KG1 (cell line): ENCODE data around the gene SIRT3.
"Not testable (repeated sequence)": the region's sequence is repeated elsewhere in the genome, so short reads cannot be mapped to it uniquely, and the experiment has no call there.

Experiments used
- DNase-seq: peaks from one replicate; lab custom pipeline; 2025; lab: John Stamatoyannopoulos, UW

The SIRT3 gene

DNA sequence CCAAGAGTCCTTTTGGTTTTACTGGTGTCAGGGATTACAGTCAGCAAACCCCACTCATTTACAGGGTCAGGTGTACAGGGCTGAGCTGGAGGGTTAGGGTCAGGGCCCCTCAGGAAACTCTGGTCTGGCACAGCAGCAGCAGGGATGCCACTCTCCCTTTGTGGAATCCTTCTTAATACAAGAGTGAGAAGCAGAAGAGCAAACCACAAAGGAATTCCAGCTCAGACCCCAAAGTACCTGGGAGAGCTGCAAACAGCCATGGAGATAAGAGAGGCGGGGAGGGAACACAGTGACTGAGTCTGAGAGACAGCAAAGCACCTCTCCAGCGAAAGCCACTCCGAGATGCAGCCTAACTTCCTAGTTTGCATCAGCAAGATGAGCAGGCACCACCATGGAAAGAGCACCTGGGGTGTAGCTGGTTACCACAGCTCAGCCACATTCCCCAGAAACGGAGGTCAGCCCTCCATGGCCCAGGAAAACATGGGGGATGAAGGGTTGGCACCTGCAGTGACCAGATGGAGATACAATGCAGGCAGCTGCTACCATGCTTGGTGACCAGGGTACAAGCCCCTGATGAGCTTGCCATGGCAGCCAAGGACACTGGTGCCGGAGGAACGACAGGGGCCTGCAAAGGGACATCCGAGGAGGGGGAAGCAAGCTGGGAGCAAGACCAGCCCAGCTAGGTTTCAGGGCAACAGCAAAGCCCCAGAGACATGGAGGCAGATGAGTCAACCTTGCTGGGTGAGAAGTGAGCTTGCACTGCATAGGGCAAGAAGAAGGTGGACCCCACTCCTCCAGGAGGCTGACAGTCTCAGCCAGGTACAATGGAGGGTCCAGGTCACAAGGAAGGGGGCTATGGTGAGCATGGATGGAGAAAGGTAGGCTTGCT lies 32.8 kb downstream of the SIRT3 start:
- DNase-seq = no peak

GRCh38 chr11:202490-202889 lies 33.7 kb downstream of the SIRT3 start:
- DNase-seq = no peak

- DNase-seq = no peak
Measured at GRCh38 chr11:201966-202365, 34.2 kb downstream of the SIRT3 start.

DNA sequence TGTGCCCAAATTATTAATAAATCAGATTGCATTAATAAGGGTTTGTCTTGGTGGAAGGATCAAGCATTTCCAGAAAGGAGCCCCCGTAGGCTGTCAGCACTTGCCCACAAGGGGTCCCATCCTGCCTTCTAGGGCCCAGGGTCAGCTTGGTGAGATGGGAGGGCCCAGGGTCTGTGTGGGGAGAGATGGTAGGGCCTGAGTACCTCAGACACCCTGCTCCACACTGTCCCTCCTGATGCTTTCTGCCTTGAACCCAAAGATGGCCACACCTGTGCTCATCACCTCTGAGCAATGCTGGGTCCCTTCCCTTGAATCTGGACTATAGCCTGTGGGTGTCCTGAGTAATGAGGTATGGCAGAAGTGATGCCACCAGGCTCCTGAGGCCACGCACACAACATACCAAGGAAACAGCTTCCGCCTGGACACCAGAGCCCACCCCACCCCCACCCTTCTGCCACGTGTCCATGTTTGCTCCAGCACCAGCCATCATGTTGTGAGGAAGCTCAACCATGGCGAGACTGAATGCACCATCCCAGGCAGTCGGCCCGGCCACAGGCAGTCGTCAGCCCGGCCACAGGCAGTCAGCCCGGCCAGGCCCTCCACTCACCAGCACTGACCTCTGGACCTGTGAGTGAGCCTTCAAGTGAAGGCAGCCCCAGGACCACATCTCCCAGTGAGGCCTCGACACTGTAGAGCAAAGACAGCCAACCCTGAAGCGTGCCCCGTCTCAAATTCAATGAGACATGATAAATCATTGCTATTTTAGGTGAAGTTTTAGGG lies 35.7 kb downstream of the SIRT3 start:
- DNase-seq = no peak

DNA sequence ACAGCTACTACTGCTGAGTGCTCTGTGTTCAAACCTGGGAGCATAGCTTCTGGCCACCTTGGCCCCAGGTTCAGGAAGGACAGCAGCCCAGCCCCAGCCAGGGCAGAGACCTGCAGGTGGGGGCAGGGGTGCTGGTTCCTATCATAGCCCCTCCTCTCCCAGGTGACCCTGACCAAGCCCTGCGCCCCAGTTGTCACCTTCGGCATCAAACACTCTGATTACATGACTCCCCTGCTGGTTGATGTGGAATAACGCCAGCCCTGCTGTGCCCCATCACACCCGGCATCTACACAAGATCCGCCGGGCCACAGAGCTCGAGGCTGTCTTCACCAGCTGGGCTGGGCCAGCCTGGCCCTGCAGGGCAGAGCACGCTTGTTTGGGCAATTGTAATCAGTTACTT lies 36.4 kb downstream of the SIRT3 start:
- no peak for DNase-seq

- no peak for DNase-seq
Measured at GRCh38 chr11:199004-199581, 37.0 kb downstream of the SIRT3 start.

GRCh38 chr11:198236-198806 lies 37.8 kb downstream of the SIRT3 start:
- DNase-seq = no peak

DNA sequence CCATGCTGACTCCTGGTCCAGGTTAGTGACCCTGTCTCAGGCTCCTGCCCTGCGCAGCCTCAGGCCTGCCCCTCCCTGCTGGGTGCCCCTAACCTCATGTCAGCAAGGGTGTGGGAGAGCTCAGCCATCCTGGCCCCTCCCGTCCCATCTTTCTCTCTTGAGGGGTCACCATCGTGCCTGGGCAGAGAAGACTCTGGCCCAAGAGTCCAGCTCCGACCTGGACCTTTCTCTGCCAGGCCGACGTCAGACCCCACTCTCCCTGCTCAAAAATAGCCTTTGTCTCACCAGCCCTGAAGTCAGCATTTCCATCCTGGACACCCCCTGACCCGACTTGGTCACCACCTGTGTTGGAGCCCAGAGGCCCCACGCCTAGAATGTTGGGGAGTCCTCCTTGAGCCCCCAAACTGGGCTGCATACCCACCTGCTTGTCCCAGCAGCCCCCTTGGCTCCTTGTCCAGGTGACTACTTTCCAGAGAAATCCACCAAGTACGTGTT lies 38.4 kb downstream of the SIRT3 start:
- DNase-seq = no peak

- DNase-seq = no peak
Measured at GRCh38 chr11:196786-197731, 39.1 kb downstream of the SIRT3 start.

DNA sequence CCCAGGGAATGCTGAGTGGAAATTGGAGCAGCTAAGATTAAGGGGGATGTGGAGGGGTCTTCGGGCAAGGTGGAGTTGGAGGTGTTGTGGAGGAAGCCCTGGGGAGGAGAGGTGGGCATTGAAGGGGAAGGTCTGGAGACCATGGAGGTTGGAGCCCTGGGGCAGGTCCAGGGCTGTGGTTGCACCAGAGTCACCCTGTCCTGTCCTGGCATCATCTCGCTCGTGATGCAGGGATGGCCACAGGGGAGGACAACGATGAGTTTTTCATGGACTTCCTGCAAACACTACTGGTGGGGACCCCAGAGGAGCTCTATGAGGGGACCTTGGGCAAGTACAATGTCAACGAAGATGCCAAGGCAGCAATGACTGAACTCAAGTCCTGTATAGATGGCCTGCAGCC lies 42.7 kb downstream of the SIRT3 start:
- not testable (repeated sequence) for DNase-seq

- not testable (repeated sequence) for DNase-seq
Measured at GRCh38 chr11:192674-193128, 43.4 kb downstream of the SIRT3 start, which contains the start of gene SCGB1C1. SCGB1C1 (plus strand) TSS chr11:193078; CDS start chr11:193100, 22 bp downstream.

GRCh38 chr11:191490-192478 lies 44.4 kb downstream of the SIRT3 start:
- DNase-seq = not testable (repeated sequence)

GRCh38 chr11:190546-190945 lies 45.6 kb downstream of the SIRT3 start:
- not testable (repeated sequence) for DNase-seq

GRCh38 chr11:189843-190311 lies 46.3 kb downstream of the SIRT3 start:
- not testable (repeated sequence) for DNase-seq

DNA sequence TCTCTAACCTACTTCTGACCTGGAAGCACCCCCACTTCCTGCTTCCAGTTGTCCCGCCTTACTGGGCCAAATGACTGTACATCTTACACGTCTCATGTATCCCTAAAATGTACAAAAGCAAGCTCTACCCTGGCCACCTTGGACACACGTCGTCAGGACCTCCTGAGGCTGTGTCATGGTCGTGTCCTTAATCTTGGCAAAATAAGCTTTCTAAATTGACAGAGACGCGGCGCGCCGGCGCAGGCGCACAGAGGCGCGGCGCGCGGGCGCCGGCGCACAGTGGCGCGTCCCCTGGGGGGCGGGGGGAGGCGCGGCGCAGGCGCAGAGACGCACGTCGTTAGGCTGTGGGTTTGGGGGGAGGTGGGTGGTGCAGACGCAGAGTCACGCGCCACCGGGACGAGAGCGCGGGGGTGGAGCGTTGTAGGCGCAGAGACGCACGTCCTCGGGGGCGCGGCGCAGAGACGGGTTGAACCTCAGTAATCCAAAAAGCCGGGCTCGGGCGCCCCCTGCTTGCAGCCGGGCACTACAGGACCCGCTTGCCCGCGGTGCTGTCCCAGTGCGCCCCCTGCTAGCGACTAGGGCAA lies 46.9 kb downstream of the SIRT3 start:
- DNase-seq = not testable (repeated sequence)

GRCh38 chr11:180242-180641 lies 55.9 kb downstream of the SIRT3 start:
- not testable (repeated sequence) for DNase-seq
